Mucosa of gallbladder (tissue), 1 donor: ENCODE measurements around the gene TYMP. TPM values are rescaled to one million over a fixed set of nuclear protein-coding genes. Genes with fewer than 3 reads are reported as not detected.

Experiments used
- DNase-seq: peaks from one replicate; pipeline ENCODE4 v3.0.0-alpha.2; 2020; ENCODE audit warnings: low spot score
- total RNA-seq: library from RNA; stranded (reverse); gene quantifications from one replicate; pipeline ENCODE4 v1.2.1, GENCODE V29; 2021
- donor health status: DM: no; HTN: no; CAD: no.

TYMP gene
- total RNA-seq, 1 donor from 2014 or later: 34.8 TPM

- no peak for DNase-seq
These were observed 23.8 kb downstream of the TYMP start for GRCh38 chr22:50505776-50506610.

GRCh38 chr22:50505276-50505775 is 24.5 kb downstream of the TYMP start:
- no peak for DNase-seq

- no peak for DNase-seq
These were observed 25.2 kb downstream of the TYMP start for GRCh38 chr22:50504369-50505211.

- no peak for DNase-seq
These were observed 26.2 kb downstream of the TYMP start for GRCh38 chr22:50503475-50504145.

GRCh38 chr22:50502628-50503474 is 27.0 kb downstream of the TYMP start:
- DNase-seq: no peak

GRCh38 chr22:50502096-50502495 is 27.7 kb downstream of the TYMP start:
- no peak for DNase-seq

- DNase-seq: no peak
These were observed 29.4 kb downstream of the TYMP start for GRCh38 chr22:50500452-50500851.

GRCh38 chr22:50498322-50498890 is 31.4 kb downstream of the TYMP start:
- DNase-seq: peak; percentile 79

- DNase-seq: peak; percentile 46
These were observed 32.7 kb downstream of the TYMP start for GRCh38 chr22:50497093-50497492.

GRCh38 chr22:50490531-50491308 is 39.1 kb downstream of the TYMP start:
- no peak for DNase-seq

GRCh38 chr22:50489363-50490243 is 40.2 kb downstream of the TYMP start:
- DNase-seq: no peak

- no peak for DNase-seq
These were observed 40.9 kb downstream of the TYMP start for GRCh38 chr22:50488886-50489285.

GRCh38 chr22:50488006-50488677 is 41.7 kb downstream of the TYMP start:
- no peak for DNase-seq

- DNase-seq: no peak
These were observed 42.4 kb downstream of the TYMP start for GRCh38 chr22:50487290-50488005.

GRCh38 chr22:50486561-50487289 is 43.1 kb downstream of the TYMP start, which contains the start of gene MIOX:
TSS of gene MIOX (plus strand) at chr22:50486859. CDS start at chr22:50486898, 39 bp downstream.
- no peak for DNase-seq

- DNase-seq: peak; percentile 56
These were observed 44.3 kb downstream of the TYMP start for GRCh38 chr22:50485221-50486131.
